ENCODE measurements around the gene RRAS2. TPM values are rescaled to one million over a fixed set of nuclear protein-coding genes. Genes with fewer than 3 reads are reported as not detected.

Gene RRAS2
- total RNA-seq, 2 experiments from 2014 or later: 0.60 TPM; not detected in 1

DNA sequence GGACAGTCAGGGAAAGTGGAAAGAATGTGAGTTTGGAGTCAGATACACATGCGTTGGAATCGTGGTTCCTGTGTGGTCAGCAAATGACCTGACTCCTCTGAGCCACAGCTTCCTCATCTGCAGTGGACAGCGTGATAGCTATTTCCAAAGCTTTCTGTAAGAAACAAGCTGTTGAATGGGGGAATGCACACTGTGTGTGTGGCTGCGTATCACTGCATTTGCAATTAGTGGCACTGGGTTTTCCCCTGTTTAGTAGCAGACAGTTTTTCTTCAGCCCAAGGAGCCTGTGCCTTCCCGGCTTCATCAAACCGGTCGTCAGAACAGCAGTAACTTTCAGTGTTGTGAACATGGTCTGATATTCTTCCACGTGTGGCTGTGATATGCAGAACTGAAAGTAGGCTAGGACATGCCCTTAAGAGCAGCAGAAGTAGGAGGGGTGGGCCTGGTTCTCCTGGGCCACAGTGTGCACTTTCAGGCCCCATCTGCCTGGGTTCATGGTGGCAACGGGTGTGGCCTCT, 121.5 kb downstream of the RRAS2 start:
- intact Hi-C loops (cut with micrococcal nuclease; ENCODE audit: unreplicated experiment): no loop called here
- no TSS peak for BruUV-seq (replicated peaks)
- Histone ChIP-seq H3K4me1 (ENCODE audit: insufficient read depth, low read length, poor library complexity, severe bottlenecking) (peaks cover 22% of the 10 kb centered on the region), H2AFZ (ENCODE audit: low read length) (peak overlapping the region; percentile 44; the same call in 1 of the 2 replicates), H3K9me3 (ENCODE audit: low read length) (no peaks in the 10 kb centered on the region), H3K9me2 (ENCODE audit: insufficient read depth, low read length) (no peaks in the 10 kb centered on the region), H3K4me2 (ENCODE audit: low read length) (peak overlapping the region; percentile 47), H3K4me3 (ENCODE audit: low read depth, low read length, poor library complexity, severe bottlenecking) (no peak overlapping the region), H4K20me1 (ENCODE audit: insufficient read depth, low read length) (no peaks in the 10 kb centered on the region), H3K36me3 (ENCODE audit: insufficient read depth, low read length) (no peaks in the 10 kb centered on the region), H3K27ac (ENCODE audit: low read depth, low read length, poor library complexity, severe bottlenecking) (peak overlapping the region; percentile 49), H3K79me2 (ENCODE audit: insufficient read depth, low read depth, low read length) (no peaks in the 10 kb centered on the region)
- TF ChIP-seq EZH2phosphoT487 (IDR thresholded peaks at IDR 0.05; ENCODE audit: borderline replicate concordance, low read depth, low read length): no peak
- TF ChIP-seq, protein P1, sequence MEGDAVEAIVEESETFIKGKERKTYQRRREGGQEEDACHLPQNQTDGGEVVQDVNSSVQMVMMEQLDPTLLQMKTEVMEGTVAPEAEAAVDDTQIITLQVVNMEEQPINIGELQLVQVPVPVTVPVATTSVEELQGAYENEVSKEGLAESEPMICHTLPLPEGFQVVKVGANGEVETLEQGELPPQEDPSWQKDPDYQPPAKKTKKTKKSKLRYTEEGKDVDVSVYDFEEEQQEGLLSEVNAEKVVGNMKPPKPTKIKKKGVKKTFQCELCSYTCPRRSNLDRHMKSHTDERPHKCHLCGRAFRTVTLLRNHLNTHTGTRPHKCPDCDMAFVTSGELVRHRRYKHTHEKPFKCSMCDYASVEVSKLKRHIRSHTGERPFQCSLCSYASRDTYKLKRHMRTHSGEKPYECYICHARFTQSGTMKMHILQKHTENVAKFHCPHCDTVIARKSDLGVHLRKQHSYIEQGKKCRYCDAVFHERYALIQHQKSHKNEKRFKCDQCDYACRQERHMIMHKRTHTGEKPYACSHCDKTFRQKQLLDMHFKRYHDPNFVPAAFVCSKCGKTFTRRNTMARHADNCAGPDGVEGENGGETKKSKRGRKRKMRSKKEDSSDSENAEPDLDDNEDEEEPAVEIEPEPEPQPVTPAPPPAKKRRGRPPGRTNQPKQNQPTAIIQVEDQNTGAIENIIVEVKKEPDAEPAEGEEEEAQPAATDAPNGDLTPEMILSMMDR (conservative IDR thresholded peaks at IDR 0.05; ENCODE audit: low read length): no peak
- ChIA-PET POLR2A (interaction anchor here (1.1 to 1.4 kb wide), 2 partner anchors 11 to 341 kb away, joined by 3 to 5 read pairs; no protein-coding TSS in a partner anchor), CTCF (ENCODE audit: unreplicated experiment) (no interaction called here)
- DNase-seq (ENCODE audit: low spot score): peak; percentile 86

DNA sequence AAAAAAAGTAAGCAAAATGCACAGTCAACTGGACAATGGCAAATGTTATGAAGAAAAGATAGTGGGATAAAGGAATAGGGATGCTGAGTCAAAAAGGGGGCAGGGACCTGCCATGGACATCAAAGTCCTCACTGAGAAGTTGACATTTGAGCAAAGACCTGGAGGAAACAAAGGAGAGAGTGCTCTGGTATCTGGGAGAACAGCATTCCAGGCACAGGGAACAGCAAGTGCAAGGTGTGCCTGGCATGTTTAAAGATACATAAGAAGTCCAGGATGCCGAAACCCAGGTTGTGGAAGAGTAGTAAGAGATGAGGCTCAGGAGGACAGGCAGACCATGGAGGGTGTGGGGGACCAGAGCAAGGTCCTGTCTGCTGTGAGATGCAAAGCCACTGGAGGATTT, 123.3 kb downstream of the RRAS2 start:
- TF ChIP-seq EZH2phosphoT487 (IDR thresholded peaks at IDR 0.05; ENCODE audit: borderline replicate concordance, low read depth, low read length): no peak
- TF ChIP-seq, protein P1 (conservative IDR thresholded peaks at IDR 0.05; ENCODE audit: low read length): no peak
- no peak for DNase-seq (ENCODE audit: low spot score)
- no TSS peak for BruUV-seq (replicated peaks)
- Histone ChIP-seq H3K79me2 (ENCODE audit: insufficient read depth, low read depth, low read length) (no peaks in the 10 kb centered on the region), H2AFZ (ENCODE audit: low read length) (no peak overlapping the region), H3K27ac (ENCODE audit: low read depth, low read length, poor library complexity, severe bottlenecking) (no peak overlapping the region), H3K36me3 (ENCODE audit: insufficient read depth, low read length) (no peaks in the 10 kb centered on the region), H3K4me2 (ENCODE audit: low read length) (no peak overlapping the region), H3K4me3 (ENCODE audit: low read depth, low read length, poor library complexity, severe bottlenecking) (no peak overlapping the region), H4K20me1 (ENCODE audit: insufficient read depth, low read length) (no peaks in the 10 kb centered on the region), H3K9me3 (ENCODE audit: low read length) (no peaks in the 10 kb centered on the region), H3K9me2 (ENCODE audit: insufficient read depth, low read length) (no peaks in the 10 kb centered on the region), H3K4me1 (ENCODE audit: insufficient read depth, low read length, poor library complexity, severe bottlenecking) (peaks cover 22% of the 10 kb centered on the region)
- ChIA-PET CTCF (ENCODE audit: unreplicated experiment) (no interaction called here), POLR2A (no interaction called here)
- intact Hi-C loops (cut with micrococcal nuclease; ENCODE audit: unreplicated experiment): no loop called here

DNA sequence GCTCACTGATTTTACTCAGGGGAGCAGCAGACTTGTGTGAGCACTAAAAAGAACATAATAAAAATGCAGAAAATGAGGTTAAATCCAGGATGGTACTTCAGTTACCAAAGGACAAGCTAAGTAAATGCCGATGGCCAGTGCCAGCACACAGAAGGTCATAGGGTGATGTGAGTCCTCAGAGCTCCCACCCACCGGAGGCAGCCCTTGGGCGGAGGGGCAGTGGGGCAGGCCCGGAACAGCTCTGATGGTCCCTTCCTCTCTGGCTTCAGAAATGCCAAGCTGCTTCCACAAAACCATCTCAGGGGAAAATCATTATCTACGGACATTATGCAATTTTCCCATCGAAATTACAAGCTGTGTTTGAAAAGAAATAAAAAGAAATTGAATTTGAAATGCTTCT, 124.5 kb downstream of the RRAS2 start:
- Histone ChIP-seq H3K4me1 (ENCODE audit: insufficient read depth, low read length, poor library complexity, severe bottlenecking) (peaks cover 22% of the 10 kb centered on the region), H3K36me3 (ENCODE audit: insufficient read depth, low read length) (no peaks in the 10 kb centered on the region), H3K4me2 (ENCODE audit: low read length) (no peak overlapping the region), H2AFZ (ENCODE audit: low read length) (no peak overlapping the region), H3K9me2 (ENCODE audit: insufficient read depth, low read length) (no peaks in the 10 kb centered on the region), H3K4me3 (ENCODE audit: low read depth, low read length, poor library complexity, severe bottlenecking) (no peak overlapping the region), H3K79me2 (ENCODE audit: insufficient read depth, low read depth, low read length) (no peaks in the 10 kb centered on the region), H3K9me3 (ENCODE audit: low read length) (no peaks in the 10 kb centered on the region), H3K27ac (ENCODE audit: low read depth, low read length, poor library complexity, severe bottlenecking) (no peak overlapping the region), H4K20me1 (ENCODE audit: insufficient read depth, low read length) (no peaks in the 10 kb centered on the region)
- intact Hi-C loops (cut with micrococcal nuclease; ENCODE audit: unreplicated experiment): no loop called here
- ChIA-PET POLR2A (interaction anchor here (0.9 kb wide), 1 partner anchor 35 kb away, joined by 3 read pairs; no protein-coding TSS in a partner anchor), CTCF (ENCODE audit: unreplicated experiment) (interaction anchor here (0.6 kb wide), 1 partner anchor 458 kb away, joined by 3 read pairs; no protein-coding TSS in a partner anchor)
- no TSS peak for BruUV-seq (replicated peaks)
- TF ChIP-seq, protein P1 (conservative IDR thresholded peaks at IDR 0.05; ENCODE audit: low read length): no peak
- TF ChIP-seq EZH2phosphoT487 (IDR thresholded peaks at IDR 0.05; ENCODE audit: borderline replicate concordance, low read depth, low read length): no peak
- DNase-seq (ENCODE audit: low spot score): no peak
